ENCODE data around the gene ADRB1.

- TF ChIP-seq EZH2 (IDR thresholded peaks at IDR 0.05; ENCODE audit: borderline replicate concordance) (no peak), CTCF (IDR thresholded peaks at IDR 0.05; ENCODE audit: poor library complexity) (no peak)
Observed at GRCh38 chr10:114033566-114033965, 10.1 kb upstream of the ADRB1 start.

Measured in hepatocyte (in vitro differentiated cells).